Measurements from ENCODE around the gene CREB1. TPM values are rescaled to one million over a fixed set of nuclear protein-coding genes. Genes with fewer than 3 reads are reported as not detected.
A peak's percentile ranks its signal among the peaks of the same experiment; 100 is the strongest.

Gene CREB1
- total RNA-seq, 2 donors from 2014 or later = 87.1 to 105 TPM

DNA sequence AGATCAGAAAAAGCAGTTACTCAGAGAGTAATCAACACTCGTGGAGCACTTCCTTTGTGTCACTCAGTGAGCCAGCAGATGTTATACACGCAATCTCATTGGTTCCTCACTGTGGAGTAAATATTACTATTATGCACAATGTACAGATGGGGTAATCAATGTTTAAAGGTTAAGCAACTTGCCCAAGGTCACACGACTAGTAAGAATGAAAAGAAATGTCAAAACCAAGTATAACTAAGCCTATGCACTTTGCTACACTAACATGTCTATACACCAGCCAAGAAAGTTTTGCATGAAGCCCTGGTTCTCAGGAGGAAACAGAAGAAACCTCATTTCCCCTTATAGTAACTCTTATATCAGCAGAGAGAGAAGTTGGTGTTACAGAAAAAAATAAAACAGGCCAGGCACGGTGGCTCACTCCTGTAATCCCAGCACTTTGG is 90.0 kb downstream of the CREB1 start:
- peaks cover 9% of the 10 kb centered on the region for H3K4me1 Mint-ChIP-seq
- no peak overlapping the region for H3K27ac Mint-ChIP-seq
- H3K4me1 ChIP-seq (ENCODE audit: control insufficient read depth, insufficient read depth, low read length) = no peaks in the 10 kb centered on the region
- TF ChIP-seq, protein P1, sequence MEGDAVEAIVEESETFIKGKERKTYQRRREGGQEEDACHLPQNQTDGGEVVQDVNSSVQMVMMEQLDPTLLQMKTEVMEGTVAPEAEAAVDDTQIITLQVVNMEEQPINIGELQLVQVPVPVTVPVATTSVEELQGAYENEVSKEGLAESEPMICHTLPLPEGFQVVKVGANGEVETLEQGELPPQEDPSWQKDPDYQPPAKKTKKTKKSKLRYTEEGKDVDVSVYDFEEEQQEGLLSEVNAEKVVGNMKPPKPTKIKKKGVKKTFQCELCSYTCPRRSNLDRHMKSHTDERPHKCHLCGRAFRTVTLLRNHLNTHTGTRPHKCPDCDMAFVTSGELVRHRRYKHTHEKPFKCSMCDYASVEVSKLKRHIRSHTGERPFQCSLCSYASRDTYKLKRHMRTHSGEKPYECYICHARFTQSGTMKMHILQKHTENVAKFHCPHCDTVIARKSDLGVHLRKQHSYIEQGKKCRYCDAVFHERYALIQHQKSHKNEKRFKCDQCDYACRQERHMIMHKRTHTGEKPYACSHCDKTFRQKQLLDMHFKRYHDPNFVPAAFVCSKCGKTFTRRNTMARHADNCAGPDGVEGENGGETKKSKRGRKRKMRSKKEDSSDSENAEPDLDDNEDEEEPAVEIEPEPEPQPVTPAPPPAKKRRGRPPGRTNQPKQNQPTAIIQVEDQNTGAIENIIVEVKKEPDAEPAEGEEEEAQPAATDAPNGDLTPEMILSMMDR (conservative IDR thresholded peaks at IDR 0.05) = no peak
- no peak for DNase-seq
- H3K36me3 Mint-ChIP-seq (ENCODE audit: low read depth) = peaks cover 71% of the 10 kb centered on the region
- H3K9ac ChIP-seq (ENCODE audit: extremely low read depth, low read length, poor library complexity, severe bottlenecking) = no peak overlapping the region
- no peaks in the 10 kb centered on the region for H3K9me3 ChIP-seq (ENCODE audit: control insufficient read depth, low read length)
- no peaks in the 10 kb centered on the region for H3K27me3 ChIP-seq (ENCODE audit: control insufficient read depth, insufficient read depth, low read length, poor library complexity, severe bottlenecking)
- no peak overlapping the region for H3K27ac ChIP-seq (ENCODE audit: low read depth, low read length)
- peaks cover 50% of the 10 kb centered on the region for H3K36me3 ChIP-seq (ENCODE audit: control insufficient read depth, insufficient read depth, low read length)
- H3K9me3 Mint-ChIP-seq = no peaks in the 10 kb centered on the region
- H3K27me3 Mint-ChIP-seq (ENCODE audit: insufficient read depth) = no peaks in the 10 kb centered on the region
- H3K4me3 ChIP-seq (ENCODE audit: low read length) = no peak overlapping the region
- no peak overlapping the region for H3K4me3 Mint-ChIP-seq
- WGBS, 2 experiments (ENCODE audit: insufficient coverage in 1 of 2, insufficient read length in 1 of 2) = 86 to 97% methylated on average over 1 to 4 of the region's 4 CpGs

DNA sequence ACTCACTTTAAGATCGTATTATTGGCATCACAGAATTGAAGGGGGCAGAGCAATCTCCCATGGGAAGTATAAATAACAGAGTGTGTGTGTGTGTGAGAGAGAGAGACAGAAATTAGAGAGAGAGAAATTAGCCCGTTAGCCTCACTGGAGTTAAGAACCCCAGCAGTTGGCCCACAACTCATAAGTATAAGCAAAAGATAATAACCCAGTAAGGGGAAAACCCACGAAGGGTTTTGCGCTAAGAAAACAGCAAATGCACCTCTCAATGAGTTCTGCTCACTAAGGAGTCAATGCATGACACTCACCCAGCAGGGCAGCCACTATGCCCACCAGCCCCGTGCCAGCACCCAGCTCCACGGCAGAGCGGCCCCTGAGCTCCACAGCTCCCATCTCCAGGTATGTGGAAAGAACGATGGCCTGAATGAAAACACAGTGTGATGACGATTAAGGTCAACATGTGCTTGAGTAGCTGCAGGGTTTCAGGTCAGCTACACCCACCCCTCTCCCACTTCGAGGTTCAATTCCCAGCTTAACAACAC is 91.8 kb downstream of the CREB1 start:
- Histone ChIP-seq H3K4me1 (ENCODE audit: control insufficient read depth, insufficient read depth, low read length) (no peaks in the 10 kb centered on the region), H3K4me3 (ENCODE audit: low read length) (no peak overlapping the region), H3K9ac (ENCODE audit: extremely low read depth, low read length, poor library complexity, severe bottlenecking) (no peak overlapping the region), H3K9me3 (ENCODE audit: control insufficient read depth, low read length) (no peaks in the 10 kb centered on the region), H3K36me3 (ENCODE audit: control insufficient read depth, insufficient read depth, low read length) (peaks cover 47% of the 10 kb centered on the region), H3K27me3 (ENCODE audit: control insufficient read depth, insufficient read depth, low read length, poor library complexity, severe bottlenecking) (no peaks in the 10 kb centered on the region), H3K27ac (ENCODE audit: low read depth, low read length) (no peak overlapping the region)
- H3K27ac Mint-ChIP-seq = no peak overlapping the region
- H3K9me3 Mint-ChIP-seq = no peaks in the 10 kb centered on the region
- TF ChIP-seq, protein P1 (conservative IDR thresholded peaks at IDR 0.05) = no peak
- DNase-seq = no peak
- peaks cover 57% of the 10 kb centered on the region for H3K36me3 Mint-ChIP-seq (ENCODE audit: low read depth)
- H3K27me3 Mint-ChIP-seq (ENCODE audit: insufficient read depth) = no peaks in the 10 kb centered on the region
- peaks cover 9% of the 10 kb centered on the region for H3K4me1 Mint-ChIP-seq
- WGBS, 2 experiments (ENCODE audit: insufficient coverage in 1 of 2, insufficient read length in 1 of 2) = 92 to 93% methylated on average over 6 to 10 of the region's 10 CpGs
- no peak overlapping the region for H3K4me3 Mint-ChIP-seq

DNA sequence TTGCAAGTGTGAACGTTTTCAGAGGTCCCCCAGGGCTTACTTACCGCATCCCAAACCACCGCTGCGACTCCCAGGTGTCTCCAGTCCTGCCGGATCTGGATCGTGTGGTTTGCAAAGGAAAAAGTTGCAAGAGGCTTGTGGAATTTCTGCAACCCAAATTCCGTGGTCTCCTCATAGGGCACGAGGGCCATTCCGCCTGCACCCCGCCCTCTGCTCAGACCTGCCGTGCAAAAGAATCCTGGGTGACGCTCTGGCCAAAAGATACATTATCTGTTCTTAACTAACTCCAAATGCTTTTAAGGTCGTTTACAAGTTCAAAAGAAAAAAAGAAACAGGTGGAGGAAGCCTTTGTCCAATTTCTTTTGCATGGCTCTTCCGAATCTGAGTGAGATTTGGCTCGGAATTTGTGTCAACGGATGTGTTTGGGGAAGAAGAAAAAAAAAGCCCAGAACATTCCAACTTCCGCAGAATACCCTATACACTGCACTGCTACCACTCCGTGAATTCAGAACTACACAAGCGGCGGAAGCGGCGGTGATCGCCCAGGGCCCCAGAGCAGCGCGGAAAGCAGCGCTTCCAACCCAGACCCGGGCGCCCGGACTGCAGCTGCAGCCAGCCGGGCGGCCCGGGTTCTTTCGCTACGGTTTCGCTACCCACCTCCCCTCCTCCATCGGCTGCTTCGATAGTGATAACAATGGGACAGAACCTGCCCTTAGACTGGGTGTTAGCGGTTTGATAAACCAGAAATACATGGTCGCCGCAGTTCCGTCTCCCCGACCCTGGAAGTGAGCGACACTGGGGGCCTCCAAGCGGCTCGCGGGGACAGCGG is 94.6 kb downstream of the CREB1 start:
- H3K27ac ChIP-seq (ENCODE audit: low read depth, low read length) = peak overlapping the region; percentile 84
- H3K9ac ChIP-seq (ENCODE audit: extremely low read depth, low read length, poor library complexity, severe bottlenecking) = peak overlapping the region; percentile 72
- Mint-ChIP-seq H3K27me3 (ENCODE audit: insufficient read depth) (no peaks in the 10 kb centered on the region), H3K4me3 (peak overlapping the region; percentile 81), H3K36me3 (ENCODE audit: low read depth) (peaks cover 37% of the 10 kb centered on the region), H3K4me1 (peaks cover 9% of the 10 kb centered on the region), H3K9me3 (no peaks in the 10 kb centered on the region), H3K27ac (peak overlapping the region; percentile 87)
- no peaks in the 10 kb centered on the region for H3K9me3 ChIP-seq (ENCODE audit: control insufficient read depth, low read length)
- peak; percentile 86 for DNase-seq
- peak overlapping the region; percentile 92 for H3K4me3 ChIP-seq (ENCODE audit: low read length)
- H3K36me3 ChIP-seq (ENCODE audit: control insufficient read depth, insufficient read depth, low read length) = peaks cover 31% of the 10 kb centered on the region
- 3 to 4% methylated on average over 7 to 47 of the region's 47 CpGs for WGBS, 2 experiments (ENCODE audit: insufficient coverage in 1 of 2, insufficient read length in 1 of 2)
- no peaks in the 10 kb centered on the region for H3K4me1 ChIP-seq (ENCODE audit: control insufficient read depth, insufficient read depth, low read length)
- H3K27me3 ChIP-seq (ENCODE audit: control insufficient read depth, insufficient read depth, low read length, poor library complexity, severe bottlenecking) = no peaks in the 10 kb centered on the region
- TF ChIP-seq, protein P1 (conservative IDR thresholded peaks at IDR 0.05) = no peak
